ENCODE results near the gene NEAT1. TPM values are rescaled to one million over a fixed set of nuclear protein-coding genes. Genes with fewer than 3 reads are reported as not detected.

Gene NEAT1
- total and polyA plus RNA-seq, 9 of the 15 experiments (the other 6 are each of a cell fraction or from before 2014, with no cell fraction given), result 20.1 to 389 (median 62.8) TPM

DNA sequence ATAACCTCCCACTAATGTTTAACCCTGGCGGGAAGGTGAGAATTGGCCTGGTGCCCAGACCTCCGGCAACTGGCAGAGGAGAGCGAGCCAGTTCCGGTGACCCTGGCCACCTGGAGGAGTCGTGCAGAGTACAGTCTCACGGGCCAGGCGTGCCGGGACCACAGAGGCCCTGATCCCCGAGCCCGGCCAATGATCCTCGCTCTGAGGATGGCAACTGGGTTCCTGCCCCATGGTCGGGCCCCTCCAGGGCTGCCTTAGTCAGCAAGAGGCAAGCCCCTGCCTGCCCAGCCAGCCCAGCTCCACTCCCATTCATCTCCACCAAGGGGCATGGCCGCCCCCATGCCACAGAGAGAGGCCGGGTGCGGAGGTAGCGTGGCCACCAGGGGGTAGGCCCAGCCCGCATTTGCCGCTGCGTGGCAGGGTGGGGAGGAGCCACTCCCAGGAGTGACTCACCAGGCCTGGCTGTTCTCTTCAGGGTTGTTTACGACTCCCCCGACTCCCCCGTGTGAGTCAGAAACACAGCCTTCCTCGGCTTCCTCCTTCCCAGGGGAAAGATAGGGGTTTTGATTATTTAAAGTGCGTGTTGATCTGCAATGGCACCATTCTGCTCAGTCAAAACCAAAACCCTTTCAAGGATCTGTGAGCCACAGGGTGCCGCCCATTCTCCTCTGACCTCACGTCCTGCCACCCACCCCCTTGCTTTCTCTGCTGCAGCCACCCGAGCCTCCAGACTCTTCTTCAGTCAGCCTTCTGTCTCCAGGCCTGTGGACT, 40.4 kb upstream of the NEAT1 start, which contains the start of gene SLC25A45:
TSS of gene SLC25A45 (minus strand) at position 614 of the 771 bp plus-strand sequence. CDS start 695 bp downstream, outside the sequence.
- FAIRE-seq, result peak; percentile 98
- in situ Hi-C loops (cut with MboI), result no loop called here
- peaks cover 35 to 81% of the 10 kb centered on the region in 2 experiments for H3K4me1 ChIP-seq (replicated peaks in 1 of 2; ENCODE audit: control insufficient read depth in 2 of 2, insufficient read depth in 2 of 2, low read length in 2 of 2)
- TF ChIP-seq HLTF (IDR thresholded peaks at IDR 0.05) (no peak; the same call in 1 of the 2 replicates), CHD4 (IDR thresholded peaks at IDR 0.05; ENCODE audit: insufficient read depth, insufficient replicate concordance, low read depth, low read length, poor library complexity, severe bottlenecking) (no peak), ZNF780A (CRISPR knock-in tag; IDR thresholded peaks at IDR 0.05) (no peak), KLF16 (IDR thresholded peaks at IDR 0.05) (peak; percentile 80), NCOA6 (IDR thresholded peaks at IDR 0.05) (no peak), EWSR1 (IDR thresholded peaks at IDR 0.05; ENCODE audit: borderline replicate concordance, low read depth, partially characterized antibody) (no peak), POU5F1 (IDR thresholded peaks at IDR 0.05; ENCODE audit: borderline replicate concordance, low read depth, low read length, partially characterized antibody) (no peak), SMAD2 (IDR thresholded peaks at IDR 0.05; ENCODE audit: low read depth, low read length) (no peak), MYNN (IDR thresholded peaks at IDR 0.05) (peak; percentile 62), MYNN (CRISPR knock-in tag; IDR thresholded peaks at IDR 0.05) (no peak), ETS2 (tag; IDR thresholded peaks at IDR 0.05; ENCODE audit: borderline replicate concordance, poor library complexity, severe bottlenecking) (no peak), SOX6 (IDR thresholded peaks at IDR 0.05) (peak; percentile 61), NBN (IDR thresholded peaks at IDR 0.05; ENCODE audit: low read depth) (peak; percentile 85; the same call in 1 of the 2 replicates), ZNF316 (IDR thresholded peaks at IDR 0.05) (no peak), CBX5 (IDR thresholded peaks at IDR 0.05; ENCODE audit: borderline replicate concordance, low read depth) (no peak)
- TF ChIP-seq, protein P1, sequence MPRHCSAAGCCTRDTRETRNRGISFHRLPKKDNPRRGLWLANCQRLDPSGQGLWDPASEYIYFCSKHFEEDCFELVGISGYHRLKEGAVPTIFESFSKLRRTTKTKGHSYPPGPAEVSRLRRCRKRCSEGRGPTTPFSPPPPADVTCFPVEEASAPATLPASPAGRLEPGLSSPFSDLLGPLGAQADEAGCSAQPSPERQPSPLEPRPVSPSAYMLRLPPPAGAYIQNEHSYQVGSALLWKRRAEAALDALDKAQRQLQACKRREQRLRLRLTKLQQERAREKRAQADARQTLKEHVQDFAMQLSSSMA (CRISPR knock-in tag; IDR thresholded peaks at IDR 0.05), result no peak
- TF ChIP-seq, protein P2, sequence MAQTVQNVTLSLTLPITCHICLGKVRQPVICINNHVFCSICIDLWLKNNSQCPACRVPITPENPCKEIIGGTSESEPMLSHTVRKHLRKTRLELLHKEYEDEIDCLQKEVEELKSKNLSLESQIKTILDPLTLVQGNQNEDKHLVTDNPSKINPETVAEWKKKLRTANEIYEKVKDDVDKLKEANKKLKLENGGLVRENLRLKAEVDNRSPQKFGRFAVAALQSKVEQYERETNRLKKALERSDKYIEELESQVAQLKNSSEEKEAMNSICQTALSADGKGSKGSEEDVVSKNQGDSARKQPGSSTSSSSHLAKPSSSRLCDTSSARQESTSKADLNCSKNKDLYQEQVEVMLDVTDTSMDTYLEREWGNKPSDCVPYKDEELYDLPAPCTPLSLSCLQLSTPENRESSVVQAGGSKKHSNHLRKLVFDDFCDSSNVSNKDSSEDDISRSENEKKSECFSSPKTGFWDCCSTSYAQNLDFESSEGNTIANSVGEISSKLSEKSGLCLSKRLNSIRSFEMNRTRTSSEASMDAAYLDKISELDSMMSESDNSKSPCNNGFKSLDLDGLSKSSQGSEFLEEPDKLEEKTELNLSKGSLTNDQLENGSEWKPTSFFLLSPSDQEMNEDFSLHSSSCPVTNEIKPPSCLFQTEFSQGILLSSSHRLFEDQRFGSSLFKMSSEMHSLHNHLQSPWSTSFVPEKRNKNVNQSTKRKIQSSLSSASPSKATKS (CRISPR knock-in tag; IDR thresholded peaks at IDR 0.05), result no peak
- TF ChIP-seq, protein P3, sequence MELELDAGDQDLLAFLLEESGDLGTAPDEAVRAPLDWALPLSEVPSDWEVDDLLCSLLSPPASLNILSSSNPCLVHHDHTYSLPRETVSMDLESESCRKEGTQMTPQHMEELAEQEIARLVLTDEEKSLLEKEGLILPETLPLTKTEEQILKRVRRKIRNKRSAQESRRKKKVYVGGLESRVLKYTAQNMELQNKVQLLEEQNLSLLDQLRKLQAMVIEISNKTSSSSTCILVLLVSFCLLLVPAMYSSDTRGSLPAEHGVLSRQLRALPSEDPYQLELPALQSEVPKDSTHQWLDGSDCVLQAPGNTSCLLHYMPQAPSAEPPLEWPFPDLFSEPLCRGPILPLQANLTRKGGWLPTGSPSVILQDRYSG (tag; conservative IDR thresholded peaks at IDR 0.05; ENCODE audit: low read depth), result peak; percentile 83

More for the DNA sequence above, 40.4 kb upstream of the NEAT1 start, which contains the start of gene SLC25A45:
- ChIA-PET CTCF (ENCODE audit: low intra/inter-chr PET ratio) (interaction anchor here (0.6 to 1.6 kb wide), 5 partner anchors 34 to 435 kb away, joined by 3 to 7 read pairs (median 4); no protein-coding TSS in a partner anchor), POLR2A (interaction anchor here (0.6 to 16.2 kb wide), 13 partner anchors 8 to 212 kb away, joined by 3 to 253 read pairs (median 3); partner anchors contain the start of genes MALAT1 and NEAT1)
- Histone ChIP-seq H3K27me3 (ENCODE audit: control insufficient read depth in 2 of 2, insufficient read depth in 2 of 2, low read length in 2 of 2) (no peaks in the 10 kb centered on the region), H3K9ac (ENCODE audit: insufficient read depth in 1 of 2, low read depth in 2 of 2, low read length in 2 of 2) (peak within 1 kb of the TSS; percentile 85 to 88), H3K36me3 (ENCODE audit: control insufficient read depth, insufficient read depth, low read length) (no peaks in the 10 kb centered on the region; the same call in 2 of the 3 replicates), H3K9me3 (replicated peaks; ENCODE audit: control insufficient read depth, insufficient read depth, low read depth, low read length) (no peaks in the 10 kb centered on the region; the same call in 1 of the 2 replicates), H2AFZ (ENCODE audit: low read depth, low read length) (peak within 1 kb of the TSS; percentile 86), H3K4me2 (ENCODE audit: insufficient read depth, low read length) (peak within 1 kb of the TSS; percentile 80), H3K27ac (ENCODE audit: extremely low read depth, low read depth, low read length) (peak within 1 kb of the TSS; percentile 93), H3K4me3 (peak within 1 kb of the TSS; percentile 37), H4K20me1 (replicated peaks; ENCODE audit: control insufficient read depth, insufficient read depth, low read length) (no peaks in the 10 kb centered on the region), H3K9me1 (ENCODE audit: control insufficient read depth, insufficient read depth, low read length) (no peaks in the 10 kb centered on the region), H3K79me2 (ENCODE audit: control insufficient read depth, insufficient read depth, low read length) (peaks cover 8% of the 10 kb centered on the region)
- ATAC-seq, result peak; percentile 93
- BruUV-seq (replicated peaks), result TSS peak; percentile 42
- intact Hi-C loops (cut with micrococcal nuclease), result loop anchor here (1.0 to 2.0 kb wide), 3 partner anchors 34 to 128 kb away; no protein-coding TSS in a partner anchor
- under 1% methylated on average over 22 of the region's 27 CpGs for WGBS (ENCODE audit: insufficient coverage, low coverage, missing lambda C conversion rate)
- peak; percentile 86 to 96 (median 90) for DNase-seq (ENCODE audit: extremely low read depth in 1 of 4, low spot score in 3 of 4)

Data from K562 (cell line).